Cardiac fibroblast (primary cell): ENCODE results near the gene MIOS.

Source experiments
- DNase-seq, 2 donors: peaks; one replicate each; pipeline versions ENCODE4 v3.0.0 to v3.0.0-alpha.2; 2010; ENCODE audit warnings: low read depth in 2 of 2
- H3K4me3 ChIP-seq, 2 donors: replicated peaks in 1 of 2; 1 replicate in 1 of 2; 2 replicates in 1 of 2; pipeline ENCODE4 v1.5.1; 2011; ENCODE audit warnings: low read depth in 2 of 2, low read length in 2 of 2, mild to moderate bottlenecking in 2 of 2, moderate library complexity in 1 of 2
- CTCF ChIP-seq: IDR thresholded peaks from one replicate; pipeline ENCODE4 v1.5.1; 2011; ENCODE audit warnings: low read depth, mild to moderate bottlenecking, low read length, inconsistent platforms

MIOS gene

GRCh38 chr7:7567898-7568531 is 1.3 kb downstream of the MIOS start:
- no peak for DNase-seq
- H3K4me3 ChIP-seq = peak overlapping the region in 1 of 2 donors; percentile 80
- no peak for TF ChIP-seq CTCF

- TF ChIP-seq CTCF = no peak
- no peak for DNase-seq
- H3K4me3 ChIP-seq = peak overlapping the region in 1 of 2 donors; percentile 80
Observed at GRCh38 chr7:7568553-7568952, 1.9 kb downstream of the MIOS start.

GRCh38 chr7:7569081-7569527 is 2.4 kb downstream of the MIOS start:
- TF ChIP-seq CTCF = no peak
- no peak for DNase-seq
- no peak overlapping the region for H3K4me3 ChIP-seq

- TF ChIP-seq CTCF = no peak
Observed at GRCh38 chr7:7569615-7570014, 2.9 kb downstream of the MIOS start.

GRCh38 chr7:7570584-7570983 is 3.9 kb downstream of the MIOS start:
- H3K4me3 ChIP-seq = no peak overlapping the region
- TF ChIP-seq CTCF = no peak
- no peak for DNase-seq

More at GRCh38 chr7:7569615-7570014, 2.9 kb downstream of the MIOS start:
- DNase-seq = no peak
- no peak overlapping the region for H3K4me3 ChIP-seq

- H3K4me3 ChIP-seq = no peak overlapping the region
- TF ChIP-seq CTCF = no peak
- no peak for DNase-seq
Observed at GRCh38 chr7:7573701-7574100, 7.0 kb downstream of the MIOS start.

GRCh38 chr7:7576344-7576743 is 9.7 kb downstream of the MIOS start:
- no peak for TF ChIP-seq CTCF
- no peak overlapping the region for H3K4me3 ChIP-seq
- no peak for DNase-seq
